Spinal cord (tissue), 10 donors: ENCODE results near the gene RIOK3. TPM values are rescaled to one million over a fixed set of nuclear protein-coding genes. Genes with fewer than 3 reads are reported as not detected.

Experiments
- DNase-seq, 6 donors: peaks; one replicate each; pipeline versions ENCODE4 v3.0.0 to v3.0.0-alpha.2; 2013 to 2015; ENCODE audit warnings: low spot score in 6 of 6, low read depth in 4 of 6
- H3K27ac ChIP-seq: one replicate; pipeline ENCODE4 v1.5.1; 2013; ENCODE audit warnings: low read depth, low read length, control low read depth
- H3K27me3 ChIP-seq: one replicate; pipeline ENCODE4 v1.6.1; 2013; ENCODE audit warnings: low read length; ENCODE audit not compliant: control insufficient read depth, insufficient read depth
- H3K36me3 ChIP-seq: one replicate; pipeline ENCODE4 v1.6.1; 2013; ENCODE audit warnings: low read length; ENCODE audit not compliant: control insufficient read depth, insufficient read depth
- H3K4me1 ChIP-seq: one replicate; pipeline ENCODE4 v1.6.1; 2013; ENCODE audit warnings: low read length; ENCODE audit not compliant: control insufficient read depth, insufficient read depth
- H3K4me3 ChIP-seq: one replicate; pipeline ENCODE4 v1.5.1; 2013; ENCODE audit warnings: low read depth, low read length, control low read depth
- H3K9me3 ChIP-seq: one replicate; pipeline ENCODE4 v1.6.1; 2013; ENCODE audit warnings: low read length; ENCODE audit not compliant: control insufficient read depth, insufficient read depth
- WGBS: methylation state at CpG from one replicate; pipeline ENCODE4 v1.1.5; 2013; ENCODE audit warnings: missing lambda C conversion rate; ENCODE audit not compliant: insufficient coverage; 5-methylcytosine and 5-hydroxymethylcytosine counted together
- polyA plus RNA-seq, 2 donors: library from polyadenylated mRNA; unstranded; fragments of 120-200 nt; gene quantifications; one replicate each; pipeline ENCODE4 v1.2.1, GENCODE V29; 2013; ENCODE audit not compliant: insufficient read length in 2 of 2
- total RNA-seq, 2 donors: library from RNA; depleted of rRNA in 1 of 2; stranded (reverse); fragments of 120-200 nt in 1 of 2; fragments of >200 nt in 1 of 2; gene quantifications; one replicate each; pipeline versions ENCODE4 v1.2.3 to v1.2.4, GENCODE V29; 2013 to 2014
- donor health status: healthy.

RIOK3 gene
- total and polyA plus RNA-seq, 4 donors = 53.7 to 105 (median 70.5) TPM

- Histone ChIP-seq H3K4me3 (no peak overlapping the region), H3K27ac (no peak overlapping the region), H3K27me3 (no peaks in the 10 kb centered on the region), H3K36me3 (peaks cover 12% of the 10 kb centered on the region), H3K9me3 (no peaks in the 10 kb centered on the region), H3K4me1 (peaks cover 4% of the 10 kb centered on the region)
- DNase-seq = no peak
- 94% methylated on average over 2 of the region's 2 CpGs for WGBS
Observed at GRCh38 chr18:23460285-23461273, 7.5 kb downstream of the RIOK3 start.

GRCh38 chr18:23462876-23463275 lies 9.8 kb downstream of the RIOK3 start:
- DNase-seq = no peak
- no peaks in the 10 kb centered on the region for H3K4me1 ChIP-seq
- no CpG with 5 or more reads among the region's 2 CpGs for WGBS
- H3K27me3 ChIP-seq = no peaks in the 10 kb centered on the region
- peaks cover 19% of the 10 kb centered on the region for H3K36me3 ChIP-seq
- H3K9me3 ChIP-seq = no peaks in the 10 kb centered on the region
- no peak overlapping the region for H3K27ac ChIP-seq
- no peak overlapping the region for H3K4me3 ChIP-seq

GRCh38 chr18:23468753-23469459 lies 15.8 kb downstream of the RIOK3 start:
- Histone ChIP-seq H3K9me3 (no peaks in the 10 kb centered on the region), H3K27ac (no peak overlapping the region), H3K4me3 (no peak overlapping the region), H3K27me3 (no peaks in the 10 kb centered on the region), H3K36me3 (peaks cover 43% of the 10 kb centered on the region), H3K4me1 (no peaks in the 10 kb centered on the region)
- WGBS = 52% methylated on average over 2 of the region's 3 CpGs
- peak in 1 of 6 donors; percentile 63 for DNase-seq

- Histone ChIP-seq H3K27ac (no peak overlapping the region), H3K36me3 (peaks cover 48% of the 10 kb centered on the region), H3K27me3 (no peaks in the 10 kb centered on the region), H3K4me3 (no peak overlapping the region), H3K9me3 (no peaks in the 10 kb centered on the region), H3K4me1 (no peaks in the 10 kb centered on the region)
- no peak for DNase-seq
- 92% methylated on average over 2 of the region's 2 CpGs for WGBS
Observed at GRCh38 chr18:23470620-23471387, 17.7 kb downstream of the RIOK3 start.

GRCh38 chr18:23471486-23471885 lies 18.4 kb downstream of the RIOK3 start:
- no peak overlapping the region for H3K27ac ChIP-seq
- H3K4me3 ChIP-seq = no peak overlapping the region
- no peaks in the 10 kb centered on the region for H3K27me3 ChIP-seq
- no peaks in the 10 kb centered on the region for H3K4me1 ChIP-seq
- 94% methylated on average over 6 of the region's 6 CpGs for WGBS
- no peak for DNase-seq
- no peaks in the 10 kb centered on the region for H3K9me3 ChIP-seq
- H3K36me3 ChIP-seq = peaks cover 47% of the 10 kb centered on the region

- no peaks in the 10 kb centered on the region for H3K27me3 ChIP-seq
- WGBS = no CpG with 5 or more reads among the region's 3 CpGs
- no peaks in the 10 kb centered on the region for H3K9me3 ChIP-seq
- H3K4me3 ChIP-seq = no peak overlapping the region
- H3K27ac ChIP-seq = no peak overlapping the region
- H3K4me1 ChIP-seq = no peaks in the 10 kb centered on the region
- peaks cover 41% of the 10 kb centered on the region for H3K36me3 ChIP-seq
- DNase-seq = no peak
Observed at GRCh38 chr18:23479829-23480505, 26.9 kb downstream of the RIOK3 start.

- H3K9me3 ChIP-seq = no peaks in the 10 kb centered on the region
- no CpG with 5 or more reads among the region's 8 CpGs for WGBS
- H3K36me3 ChIP-seq = peaks cover 17% of the 10 kb centered on the region
- no peak overlapping the region for H3K27ac ChIP-seq
- no peaks in the 10 kb centered on the region for H3K4me1 ChIP-seq
- no peaks in the 10 kb centered on the region for H3K27me3 ChIP-seq
- peak in 1 of 6 donors; percentile 74 for DNase-seq
- H3K4me3 ChIP-seq = no peak overlapping the region
Observed at GRCh38 chr18:23484561-23485182, 31.6 kb downstream of the RIOK3 start.

- peaks cover 13% of the 10 kb centered on the region for H3K36me3 ChIP-seq
- 100% methylated on average over 4 of the region's 7 CpGs for WGBS
- no peak overlapping the region for H3K27ac ChIP-seq
- H3K4me3 ChIP-seq = no peak overlapping the region
- peaks cover 1% of the 10 kb centered on the region for H3K9me3 ChIP-seq
- DNase-seq = no peak
- no peaks in the 10 kb centered on the region for H3K27me3 ChIP-seq
- H3K4me1 ChIP-seq = no peaks in the 10 kb centered on the region
Observed at GRCh38 chr18:23485386-23485785, 32.3 kb downstream of the RIOK3 start.
